Activated T-helper 9 cell treated with anti-CD3 and anti-CD28 coated beads, Interleukin-2, amount 50 U/mL, for 16 hours (primary cell): Measurements from ENCODE around the gene AMPD1.

Source experiments
- DNase-seq: peaks from one replicate; pipeline ENCODE4 v3.0.0-alpha.2; 2020; ENCODE audit warnings: low read depth

The AMPD1 gene

DNA sequence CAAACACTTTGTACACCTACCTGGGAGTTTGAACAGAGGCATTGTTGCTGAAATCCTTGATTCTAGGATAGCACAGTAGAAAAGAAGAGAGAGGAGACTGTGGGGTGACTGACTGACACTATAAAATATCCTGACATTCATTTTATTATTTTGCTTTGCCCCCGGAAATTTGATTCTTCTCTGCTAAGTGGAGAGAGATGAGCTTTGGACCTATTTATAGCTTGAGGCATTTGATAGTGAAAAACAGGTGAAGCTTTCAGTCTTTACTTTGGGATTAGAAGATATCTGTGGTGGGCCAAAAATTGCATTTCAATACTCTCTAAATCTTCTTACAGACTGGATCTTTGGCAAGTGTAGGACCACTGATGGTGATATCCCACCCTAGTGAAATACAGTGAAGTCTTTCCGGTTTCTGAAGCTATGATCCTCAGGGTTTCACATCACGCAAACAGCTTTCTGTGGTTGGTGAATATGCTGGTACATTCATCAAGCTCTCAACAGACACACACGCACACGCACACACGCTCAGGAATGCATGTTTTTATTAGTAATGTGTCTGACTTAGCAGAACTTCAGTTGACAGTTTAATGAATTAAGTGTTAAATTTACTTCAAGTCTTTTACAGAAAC lies at the start of gene AMPD1:
Gene AMPD1 (minus strand): TSS at position 117 of the 629 bp plus-strand sequence. CDS start 75 bp downstream, at position 42.
- no peak for DNase-seq

DNA sequence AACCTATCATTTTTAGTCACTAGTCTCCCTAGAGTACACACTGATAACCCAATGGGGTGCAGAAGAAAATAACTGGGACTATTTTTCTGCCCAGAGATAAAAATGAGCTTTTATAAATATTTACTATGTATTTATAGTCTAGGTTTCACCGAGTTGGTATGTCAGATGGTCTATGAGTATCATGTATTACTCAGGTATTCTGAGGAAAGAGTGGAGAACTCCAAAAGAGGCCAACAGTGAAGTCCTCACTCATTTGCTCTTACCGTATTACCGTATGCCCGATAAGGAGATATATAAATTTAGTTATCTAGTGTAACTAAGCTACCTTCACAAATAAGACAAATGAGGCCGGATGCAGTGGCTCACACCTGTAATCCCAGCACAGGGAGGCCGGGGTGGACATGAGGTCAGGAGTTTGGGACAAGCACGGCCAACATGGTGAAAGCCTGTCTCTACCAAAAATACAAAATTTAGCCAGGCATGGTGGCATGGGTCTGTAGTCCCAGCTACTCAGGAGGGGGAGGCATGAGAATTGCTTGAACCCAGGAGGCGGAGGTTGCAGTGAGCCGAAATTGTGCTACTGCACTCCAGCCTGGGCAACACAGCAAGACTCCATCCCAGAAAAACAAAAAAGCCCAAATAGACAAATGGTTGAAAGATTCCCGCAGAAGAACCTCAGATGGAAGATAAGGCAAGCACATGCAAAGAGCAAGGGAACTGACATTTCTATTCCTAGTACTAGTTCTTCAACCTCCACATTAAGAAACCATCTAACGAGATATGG lies 46.8 kb upstream of the AMPD1 start:
- no peak for DNase-seq

GRCh38 chr1:114740331-114740730 lies 45.0 kb upstream of the AMPD1 start:
- DNase-seq: no peak

GRCh38 chr1:114737314-114737849 lies 42.0 kb upstream of the AMPD1 start:
- DNase-seq: no peak

- no peak for DNase-seq
Measured at GRCh38 chr1:114735479-114735878, 40.1 kb upstream of the AMPD1 start.

- no peak for DNase-seq
Measured at GRCh38 chr1:114729782-114730181, 34.4 kb upstream of the AMPD1 start.

DNA sequence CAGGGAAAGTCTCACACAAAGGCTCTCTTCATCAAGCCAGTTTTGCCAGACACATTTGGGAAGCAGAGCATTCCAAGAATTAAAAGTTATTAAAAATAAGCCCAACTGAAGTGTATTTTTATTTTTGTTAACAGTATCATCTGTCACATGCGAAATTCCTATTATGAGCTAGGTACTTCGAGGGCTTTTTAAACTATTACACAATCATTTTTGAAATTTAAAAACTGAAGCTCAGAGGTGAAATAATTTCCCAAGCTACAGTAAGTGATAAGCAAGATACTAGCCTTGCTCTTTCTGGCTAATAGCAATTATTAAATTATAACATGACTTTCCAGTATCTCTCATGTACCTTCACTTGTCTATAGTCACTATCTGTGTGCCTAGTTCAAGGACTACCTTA lies 33.2 kb upstream of the AMPD1 start:
- DNase-seq: no peak

DNA sequence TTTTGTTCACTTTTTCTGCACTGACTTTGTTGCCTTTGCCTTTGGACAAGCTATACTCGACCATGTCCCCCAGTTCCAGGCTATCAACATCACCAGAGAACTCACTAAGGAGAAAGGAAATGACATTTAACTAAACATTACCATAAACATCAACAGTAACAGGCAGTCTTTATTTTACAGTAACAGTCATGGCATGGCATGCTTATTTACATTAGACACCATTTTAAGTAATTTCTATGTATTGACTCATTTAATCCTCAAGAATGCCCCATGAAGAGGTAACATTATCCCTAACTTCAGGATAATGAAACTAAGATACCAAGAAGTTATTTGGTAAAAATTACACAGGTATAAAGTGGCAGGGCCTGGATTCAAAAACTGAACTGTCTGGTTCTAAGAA lies 29.9 kb upstream of the AMPD1 start:
- DNase-seq: no peak

DNA sequence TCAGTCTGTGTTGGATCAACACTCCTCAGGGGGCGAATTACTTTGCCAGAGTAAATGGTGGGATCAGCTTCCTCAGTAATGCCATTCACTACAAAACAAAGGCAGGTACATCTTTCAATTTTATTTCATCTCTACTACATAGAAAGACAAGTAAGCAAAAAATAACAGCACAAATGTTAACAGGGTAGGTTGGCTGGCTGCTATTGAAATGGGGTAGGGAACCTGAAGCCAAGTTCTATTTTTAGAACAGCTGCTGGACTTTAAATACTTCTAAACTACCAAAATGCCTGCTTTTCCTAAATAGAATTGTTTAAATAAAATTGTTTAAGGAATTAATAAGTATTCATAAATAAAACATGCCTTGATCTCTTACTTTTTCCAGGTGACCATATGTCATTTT lies 28.6 kb upstream of the AMPD1 start:
- DNase-seq: no peak

DNA sequence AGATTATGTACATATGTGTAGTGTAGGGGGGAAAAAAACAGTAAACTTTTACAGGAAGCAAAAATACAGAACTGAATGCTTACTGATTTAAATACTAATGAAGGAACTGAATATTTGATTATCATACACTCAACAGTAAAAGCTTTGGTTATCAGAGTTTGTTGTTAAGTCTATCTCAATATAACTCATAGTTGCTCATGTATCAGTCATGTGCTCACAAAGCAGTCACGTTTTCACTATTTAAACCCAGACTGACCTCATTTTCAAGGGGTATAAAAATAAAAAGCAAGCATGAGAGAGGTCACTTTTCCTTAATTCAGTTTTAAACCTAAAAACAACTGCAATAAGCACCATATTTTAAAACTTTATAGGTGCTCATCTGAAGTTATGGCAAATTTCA lies 28.1 kb upstream of the AMPD1 start:
- DNase-seq: no peak

- DNase-seq: no peak
Measured at GRCh38 chr1:114720492-114720891, 25.1 kb upstream of the AMPD1 start.

- DNase-seq: no peak
Measured at GRCh38 chr1:114719424-114719787, 24.1 kb upstream of the AMPD1 start.

DNA sequence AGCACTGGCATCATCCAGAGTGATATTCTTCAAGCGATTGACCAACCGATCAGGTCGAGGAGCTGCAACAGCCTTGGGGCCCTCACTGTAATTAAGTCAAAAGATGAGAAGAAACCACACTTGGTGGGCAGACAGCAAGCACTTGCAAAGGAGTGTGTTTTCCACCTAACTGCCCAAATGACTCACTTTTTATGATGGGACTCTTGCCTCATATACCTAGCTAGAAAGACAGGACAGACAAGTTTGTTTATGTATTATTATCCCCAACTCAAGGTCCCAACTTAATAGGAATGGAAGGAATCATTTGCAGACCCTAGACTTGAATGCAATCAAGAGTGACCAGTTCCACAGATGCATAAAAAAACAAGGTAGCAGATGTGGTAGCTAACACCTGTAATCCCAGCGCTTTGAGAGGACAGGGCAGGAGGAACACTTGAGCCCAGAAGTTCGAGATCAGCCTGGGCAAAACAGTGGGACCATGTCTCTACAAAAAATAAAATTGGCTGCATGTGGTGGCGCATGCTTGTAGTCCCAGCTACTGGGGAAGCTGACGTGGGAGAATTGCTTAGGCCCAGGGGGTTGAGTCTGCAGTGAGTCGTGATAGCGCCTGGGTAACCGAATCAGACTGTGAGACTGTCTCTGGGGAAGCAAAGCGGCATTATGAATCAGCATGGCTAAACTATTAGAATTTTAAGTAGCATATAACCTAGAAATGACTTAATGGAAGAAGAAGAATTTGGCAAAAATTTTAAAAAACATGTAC lies 23.5 kb upstream of the AMPD1 start:
- DNase-seq: no peak

DNA sequence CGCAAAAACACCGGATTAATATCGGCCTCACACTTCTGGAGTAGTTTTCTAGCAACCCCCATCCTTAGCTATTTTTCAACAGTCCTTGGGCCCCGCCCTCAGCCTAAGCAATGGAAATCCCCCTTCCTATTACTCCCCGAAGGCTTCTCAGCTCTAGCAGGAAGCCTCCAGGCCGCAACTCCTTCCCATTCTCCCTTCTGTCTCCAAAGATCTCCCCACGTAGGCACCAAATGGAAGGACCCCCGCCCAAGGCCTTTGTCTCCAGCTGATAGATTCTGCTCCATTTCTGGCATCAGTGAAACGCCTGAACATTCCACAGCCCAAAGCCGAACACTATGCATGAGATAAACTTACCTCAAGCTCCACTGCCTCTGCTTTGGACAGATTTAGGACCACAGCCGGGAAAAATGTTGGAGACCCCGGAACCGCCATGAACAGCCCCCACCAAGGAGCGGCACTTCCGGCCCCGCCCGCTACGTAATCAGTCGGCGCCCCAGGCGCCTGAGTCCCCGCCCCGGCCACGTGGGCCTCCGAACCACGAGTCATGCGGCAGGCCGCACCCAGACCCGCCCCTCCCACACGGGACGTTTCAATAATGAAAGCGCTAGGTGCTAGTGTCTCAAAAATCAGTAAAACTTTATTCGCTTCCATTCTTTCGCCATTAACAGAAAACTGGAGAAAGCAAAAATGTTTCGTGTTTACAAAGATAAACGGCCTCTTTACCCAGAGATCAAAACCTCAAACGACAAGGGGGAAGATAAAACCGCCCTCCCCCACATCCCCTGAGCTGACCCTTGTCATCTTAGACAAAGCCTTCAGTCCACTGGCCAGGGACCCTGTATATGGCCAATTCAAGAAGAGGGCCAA lies 21.2 kb upstream of the AMPD1 start, which contains the start of gene NRAS:
Gene NRAS (minus strand): TSS at position 468 of the 867 bp plus-strand sequence. CDS start 611 bp downstream, outside the sequence.
- DNase-seq: peak; percentile 95

DNA sequence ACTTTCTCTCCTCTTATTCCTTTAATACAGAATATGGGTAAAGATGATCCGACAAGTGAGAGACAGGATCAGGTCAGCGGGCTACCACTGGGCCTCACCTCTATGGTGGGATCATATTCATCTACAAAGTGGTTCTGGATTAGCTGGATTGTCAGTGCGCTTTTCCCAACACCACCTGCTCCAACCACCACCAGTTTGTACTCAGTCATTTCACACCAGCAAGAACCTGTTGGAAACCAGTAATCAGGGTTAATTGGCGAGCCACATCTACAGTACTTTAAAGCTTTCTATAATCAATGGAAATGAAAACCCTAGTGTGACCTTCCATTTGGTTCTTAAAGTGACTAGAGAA lies 20.6 kb upstream of the AMPD1 start:
- DNase-seq: no peak

GRCh38 chr1:114712977-114713376 lies 17.6 kb upstream of the AMPD1 start:
- DNase-seq: no peak

DNA sequence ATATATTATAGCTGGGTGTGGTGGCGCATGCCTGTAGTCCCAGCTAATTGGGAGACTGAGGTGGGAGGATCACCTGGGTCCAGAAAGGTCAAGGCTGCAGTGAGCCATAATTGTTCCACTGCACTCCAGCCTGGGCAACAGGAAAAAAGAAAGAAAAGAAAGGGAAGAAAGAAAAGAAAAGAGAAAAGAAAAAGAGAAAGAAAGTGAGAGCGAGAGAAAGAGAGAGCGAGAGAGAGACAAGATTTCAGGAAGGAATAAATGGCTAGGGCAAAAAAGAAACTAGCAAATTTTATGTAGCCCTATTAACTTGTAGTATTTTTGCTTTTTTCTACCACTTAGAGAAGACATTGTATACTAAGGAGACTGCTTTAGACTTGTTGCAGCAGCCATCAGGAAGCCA lies 15.0 kb upstream of the AMPD1 start:
- no peak for DNase-seq

DNA sequence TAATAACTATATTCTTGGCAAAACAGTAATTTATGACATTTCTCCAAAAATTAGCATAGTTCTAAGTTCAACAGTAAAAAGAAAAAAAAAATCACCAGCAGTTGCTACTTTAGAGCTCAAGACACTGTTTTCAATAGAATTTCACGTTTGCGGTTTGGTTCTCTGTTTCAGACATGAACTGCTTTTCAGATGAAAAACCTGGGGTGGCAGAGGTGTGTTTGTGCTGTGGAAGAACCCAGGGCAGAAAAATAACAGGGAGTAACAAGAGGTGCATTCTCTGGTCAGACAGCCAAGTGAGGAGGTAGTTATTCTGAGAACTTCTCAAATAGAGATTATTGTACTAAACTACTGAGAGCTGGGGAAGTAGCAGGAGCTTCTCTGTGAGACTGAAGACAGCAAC lies 12.3 kb upstream of the AMPD1 start:
- no peak for DNase-seq

DNA sequence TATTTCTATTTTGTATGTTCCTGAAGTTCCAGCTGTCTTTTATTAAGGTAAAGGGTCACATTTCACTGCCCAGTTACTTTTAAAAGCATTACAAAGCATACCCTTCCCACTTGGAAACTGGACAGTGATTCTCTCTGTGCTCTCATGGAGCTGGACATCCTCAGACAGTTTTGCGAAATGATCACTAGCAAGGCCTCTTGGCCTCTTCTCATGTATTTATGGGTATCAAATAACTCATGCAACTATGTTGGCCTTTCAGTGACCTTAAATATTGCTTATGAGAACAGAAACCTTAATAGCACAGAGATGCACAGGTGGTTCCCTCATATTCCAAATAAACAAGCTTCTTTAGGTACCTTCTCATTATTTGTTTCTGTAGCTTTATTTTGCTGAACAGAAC lies 7.9 kb upstream of the AMPD1 start:
- no peak for DNase-seq

GRCh38 chr1:114702737-114703136 lies 7.4 kb upstream of the AMPD1 start:
- no peak for DNase-seq

- no peak for DNase-seq
Measured at GRCh38 chr1:114701931-114702330, 6.6 kb upstream of the AMPD1 start.
